ENCODE measurements around the gene PODXL2. TPM values are rescaled to one million over a fixed set of nuclear protein-coding genes. Genes with fewer than 3 reads are reported as not detected.

Gene PODXL2
- total RNA-seq, 3 donors from 2014 or later (not counting 1 experiment from before 2014, with no cell fraction given): 2.2 to 3.5 (median 2.7) TPM

GRCh38 chr3:127682561-127682960 lies 53.6 kb downstream of the PODXL2 start:
- H3K4me1 Mint-ChIP-seq: peaks cover 0 to 20% of the 10 kb centered on the region in 2 donors
- H3K27me3 Mint-ChIP-seq (ENCODE audit: low read depth in 2 of 2): no peaks in the 10 kb centered on the region
- intact Hi-C loops (cut with micrococcal nuclease): no loop called here
- no peak overlapping the region for H3K4me3 ChIP-seq (ENCODE audit: low read length)
- DNase-seq: peak in 1 of 2 donors; percentile 10
- no peak for ATAC-seq
- H3K9me3 Mint-ChIP-seq: no peaks in the 10 kb centered on the region
- H3K27me3 ChIP-seq (ENCODE audit: control insufficient read depth, insufficient read depth, low read length): no peaks in the 10 kb centered on the region
- no peak overlapping the region for H3K27ac ChIP-seq (ENCODE audit: low read length)
- no peak overlapping the region for H3K4me3 Mint-ChIP-seq
- no peak for TF ChIP-seq CTCF (IDR thresholded peaks at IDR 0.05)
- H3K9me3 ChIP-seq (ENCODE audit: control insufficient read depth, insufficient read depth, low read length): no peaks in the 10 kb centered on the region
- no peaks in the 10 kb centered on the region for H3K36me3 Mint-ChIP-seq
- H3K27ac Mint-ChIP-seq: no peak overlapping the region
- peaks cover 13% of the 10 kb centered on the region for H3K36me3 ChIP-seq (ENCODE audit: control insufficient read depth, insufficient read depth, low read length)
- 92% methylated on average over 8 of the region's 8 CpGs for WGBS (ENCODE audit: insufficient coverage)
- H3K4me1 ChIP-seq (ENCODE audit: control insufficient read depth, insufficient read depth, low read length): peaks cover 4% of the 10 kb centered on the region

- ATAC-seq: peak in 1 of 3 donors; percentile 20
- no peak for TF ChIP-seq CTCF (IDR thresholded peaks at IDR 0.05)
- no peak for DNase-seq
- no peak overlapping the region for H3K4me3 Mint-ChIP-seq
- H3K4me1 Mint-ChIP-seq: peaks cover 0 to 13% of the 10 kb centered on the region in 2 donors
- H3K27ac Mint-ChIP-seq: no peak overlapping the region
- 82% methylated on average over 22 of the region's 22 CpGs for WGBS (ENCODE audit: insufficient coverage)
- Histone ChIP-seq H3K9me3 (ENCODE audit: control insufficient read depth, insufficient read depth, low read length) (no peaks in the 10 kb centered on the region), H3K4me3 (ENCODE audit: low read length) (no peak overlapping the region), H3K27me3 (ENCODE audit: control insufficient read depth, insufficient read depth, low read length) (no peaks in the 10 kb centered on the region), H3K4me1 (ENCODE audit: control insufficient read depth, insufficient read depth, low read length) (peaks cover 4% of the 10 kb centered on the region), H3K27ac (ENCODE audit: low read length) (no peak overlapping the region), H3K36me3 (ENCODE audit: control insufficient read depth, insufficient read depth, low read length) (peaks cover 2% of the 10 kb centered on the region)
- no peaks in the 10 kb centered on the region for H3K9me3 Mint-ChIP-seq
- no peaks in the 10 kb centered on the region for H3K36me3 Mint-ChIP-seq
- intact Hi-C loops (cut with micrococcal nuclease): no loop called here
- H3K27me3 Mint-ChIP-seq (ENCODE audit: low read depth in 2 of 2): no peaks in the 10 kb centered on the region
Measured at GRCh38 chr3:127684871-127685707, 56.1 kb downstream of the PODXL2 start.

GRCh38 chr3:127685708-127686511 lies 56.9 kb downstream of the PODXL2 start:
- Histone ChIP-seq H3K27me3 (ENCODE audit: control insufficient read depth, insufficient read depth, low read length) (no peaks in the 10 kb centered on the region), H3K27ac (ENCODE audit: low read length) (no peak overlapping the region), H3K4me1 (ENCODE audit: control insufficient read depth, insufficient read depth, low read length) (peaks cover 4% of the 10 kb centered on the region), H3K4me3 (ENCODE audit: low read length) (no peak overlapping the region), H3K9me3 (ENCODE audit: control insufficient read depth, insufficient read depth, low read length) (no peaks in the 10 kb centered on the region), H3K36me3 (ENCODE audit: control insufficient read depth, insufficient read depth, low read length) (no peaks in the 10 kb centered on the region)
- no peak for DNase-seq
- intact Hi-C loops (cut with micrococcal nuclease): no loop called here
- H3K27ac Mint-ChIP-seq: no peak overlapping the region
- H3K4me3 Mint-ChIP-seq: no peak overlapping the region
- H3K36me3 Mint-ChIP-seq: no peaks in the 10 kb centered on the region
- peaks cover 0 to 13% of the 10 kb centered on the region in 2 donors for H3K4me1 Mint-ChIP-seq
- TF ChIP-seq CTCF (IDR thresholded peaks at IDR 0.05): no peak
- H3K27me3 Mint-ChIP-seq (ENCODE audit: low read depth in 2 of 2): no peaks in the 10 kb centered on the region
- no peaks in the 10 kb centered on the region for H3K9me3 Mint-ChIP-seq
- no peak for ATAC-seq
- 91% methylated on average over 4 of the region's 4 CpGs for WGBS (ENCODE audit: insufficient coverage)
